ENCODE measurements around the gene GLRX2. TPM values are rescaled to one million over a fixed set of nuclear protein-coding genes. Genes with fewer than 3 reads are reported as not detected.

The GLRX2 gene
- total RNA-seq, result 13.3 and 22.2 TPM in 2 replicates

GRCh38 chr1:193104907-193105820 is at the start of gene GLRX2:
GLRX2 (minus strand) TSS chr1:193105414; CDS start chr1:193105382, 32 bp downstream.

GRCh38 chr1:193121616-193122593 is 16.7 kb upstream of the GLRX2 start, which contains the start of gene CDC73:
CDC73 (plus strand) TSS chr1:193122031; CDS start chr1:193122201, 170 bp downstream.

GRCh38 chr1:193059282-193060114 is 45.7 kb downstream of the GLRX2 start, which contains the start of the genes RO60 and UCHL5:
RO60 (plus strand) TSS chr1:193059612; CDS start chr1:193069055, 9,443 bp downstream.
UCHL5 (minus strand) TSS chr1:193059360; CDS start chr1:193059260, 100 bp downstream.

Other genes starting within 250 kb of the GLRX2 start
- 18.8 and 21.0 TPM in 2 replicates for gene UCHL5, start 46.1 kb downstream of the GLRX2 start, total RNA-seq
- 62.2 and 119 TPM in 2 replicates for gene RO60, start 45.8 kb downstream of the GLRX2 start, total RNA-seq
- gene CDC73, start 16.6 kb upstream of the GLRX2 start, total RNA-seq, result 14.2 and 14.7 TPM in 2 replicates
- gene B3GALT2, start 81.2 kb upstream of the GLRX2 start, total RNA-seq, result 0.29 and 0.53 TPM in 2 replicates